HepG2 (cell line): ENCODE results near the gene AADACL4. TPM values are rescaled to one million over a fixed set of nuclear protein-coding genes. Genes with fewer than 3 reads are reported as not detected.

Experiments used
- BCLAF1 ChIP-seq: fragments of 450-650 bp; IDR thresholded peaks from 2 replicates; pipeline ENCODE4 v1.6.1; 2017; ENCODE audit warnings: mild to moderate bottlenecking
- CEBPG ChIP-seq: IDR thresholded peaks from 2 replicates; pipeline ENCODE4 v1.6.1; 2016
- CSRNP2 ChIP-seq: sonication (generic); formaldehyde crosslinking; conservative IDR thresholded peaks from 2 replicates; pipeline ENCODE4 v1.8.0; 2022; ENCODE audit warnings: low read depth, missing genetic modification reagents
- E2F2 ChIP-seq: sonication (generic); formaldehyde crosslinking; IDR thresholded peaks from 2 replicates; pipeline ENCODE4 v1.4.0; 2020; ENCODE audit warnings: missing genetic modification reagents, borderline replicate concordance
- FOXK2 ChIP-seq: fragments of 450-650 bp; IDR thresholded peaks from 2 replicates; pipeline ENCODE4 v1.6.1; 2016
- FOXO4 ChIP-seq: sonication (generic); formaldehyde crosslinking; conservative IDR thresholded peaks from 2 replicates; pipeline ENCODE4 v1.8.1; 2023; ENCODE audit warnings: missing genetic modification reagents
- KLF11 ChIP-seq: IDR thresholded peaks from 2 replicates; pipeline ENCODE4 v1.6.1; 2016; ENCODE audit warnings: missing compliant biosample characterization
- KLF13 ChIP-seq: sonication (generic); formaldehyde crosslinking; IDR thresholded peaks from 2 replicates; pipeline ENCODE4 v1.4.0; 2020; ENCODE audit warnings: mild to moderate bottlenecking, missing genetic modification reagents
- REST ChIP-seq, 2 experiments: IDR thresholded peaks; 2 replicates each; pipeline ENCODE4 v1.6.1; 2011 to 2012; ENCODE audit warnings: low read length in 2 of 2, borderline replicate concordance in 1 of 2, low read depth in 1 of 2, mild to moderate bottlenecking in 1 of 2, moderate library complexity in 1 of 2
- REXO4 ChIP-seq: sonication (generic); formaldehyde crosslinking; IDR thresholded peaks from 2 replicates; pipeline ENCODE4 v1.8.0; 2022; ENCODE audit warnings: missing genetic modification reagents, mild to moderate bottlenecking, borderline replicate concordance
- SALL2 ChIP-seq: sonication (generic); formaldehyde crosslinking; IDR thresholded peaks from 2 replicates; pipeline ENCODE4 v1.8.1; 2023; ENCODE audit warnings: mild to moderate bottlenecking, missing genetic modification reagents, inconsistent platforms
- SP140L ChIP-seq: sonication (generic); formaldehyde crosslinking; IDR thresholded peaks from 2 replicates; pipeline ENCODE4 v1.4.0; 2020; ENCODE audit warnings: missing genetic modification reagents, borderline replicate concordance
- XBP1 ChIP-seq: sonication (generic); formaldehyde crosslinking; IDR thresholded peaks from 2 replicates; pipeline ENCODE4 v1.5.0; 2020; ENCODE audit warnings: missing genetic modification reagents
- ZC3H4 ChIP-seq: sonication (generic); formaldehyde crosslinking; IDR thresholded peaks from 2 replicates; pipeline ENCODE4 v1.4.0; 2020; ENCODE audit warnings: missing genetic modification reagents, borderline replicate concordance
- ZFP62 ChIP-seq: sonication (generic); formaldehyde crosslinking; IDR thresholded peaks from 2 replicates; pipeline ENCODE4 v1.4.0; 2020; ENCODE audit warnings: missing genetic modification reagents
- ZNF3 ChIP-seq: IDR thresholded peaks from 2 replicates; pipeline ENCODE4 v1.7.0; 2017; ENCODE audit warnings: inconsistent platforms
- ZNF317 ChIP-seq: sonication (generic); formaldehyde crosslinking; IDR thresholded peaks from 2 replicates; pipeline ENCODE4 v1.5.0; 2020; ENCODE audit warnings: mild to moderate bottlenecking, missing genetic modification reagents
- ZNF639 ChIP-seq: conservative IDR thresholded peaks from 2 replicates; pipeline ENCODE4 v1.6.1; 2018; ENCODE audit warnings: missing genetic modification reagents
- ZSCAN20 ChIP-seq: sonication (generic); formaldehyde crosslinking; IDR thresholded peaks from 2 replicates; pipeline ENCODE4 v1.4.0; 2020; ENCODE audit warnings: missing genetic modification reagents, mild to moderate bottlenecking, borderline replicate concordance
- polyA plus RNA-seq, 8 experiments: library from polyadenylated mRNA; depleted of rRNA in 3 of 8; stranded (reverse) in 7 of 8; unstranded in 1 of 8; fragments of >200 nt; fragmentation: Illumina TruSeq in 4 of 8; extraction: Trizol in 4 of 8; gene quantifications; 2 replicates each; pipeline versions ENCODE4 v1.2.1 to v1.2.3, GENCODE V29; 2011 to 2016; ENCODE audit warnings: low read depth in 4 of 8, missing spikeins in 1 of 8, mixed read lengths in 1 of 8; ENCODE audit not compliant: insufficient read depth in 1 of 8
- total RNA-seq, 5 experiments: library from RNA; depleted of rRNA; stranded (reverse); fragments of >200 nt; fragmentation: Illumina TruSeq; extraction: Trizol; gene quantifications; 2 replicates each; pipeline ENCODE4 v1.2.3, GENCODE V29; 2016; ENCODE audit warnings: low read depth in 1 of 5

Gene AADACL4
- total and polyA plus RNA-seq, 2 of the 13 experiments (the other 11 are each of a cell fraction or from before 2014, with no cell fraction given): not detected

- TF ChIP-seq FOXO4 (CRISPR knock-in tag) (no peak), REST (IDR thresholded peaks at IDR 0.05; ENCODE audit: borderline replicate concordance in 1 of 2, low read depth in 1 of 2, low read length in 2 of 2) (no peak), ZNF639 (CRISPR knock-in tag) (no peak), ZFP62 (CRISPR knock-in tag) (no peak), ZSCAN20 (CRISPR knock-in tag) (no peak), ZC3H4 (CRISPR knock-in tag) (no peak), CSRNP2 (no peak), KLF11 (no peak), ZNF317 (CRISPR knock-in tag) (no peak), SALL2 (no peak), KLF13 (CRISPR knock-in tag) (no peak), CEBPG (CRISPR knock-in tag) (no peak), SP140L (no peak), XBP1 (CRISPR knock-in tag) (no peak), BCLAF1 (no peak), ZNF3 (CRISPR knock-in tag) (no peak), FOXK2 (no peak), REXO4 (CRISPR knock-in tag) (no peak), E2F2 (no peak)
These were observed 10.8 kb downstream of the AADACL4 start (continued) for GRCh38 chr1:12654657-12655056.
